Inferior parietal cortex (tissue), 1 donor: ENCODE results near the gene SCAMP1.
A peak's percentile ranks its signal among the peaks of the same experiment; 100 is the strongest.
"Not testable (repeated sequence)": the region's sequence is repeated elsewhere in the genome, so short reads cannot be mapped to it uniquely, and the experiment has no call there.

Experiments
- DNase-seq: peaks from one replicate; pipeline ENCODE4 v3.0.0-alpha.2; 2016; ENCODE audit errors: extremely low spot score

SCAMP1 gene

GRCh38 chr5:78359831-78360673 is at the start of gene SCAMP1:
SCAMP1 (plus strand) TSS chr5:78360617; CDS start chr5:78360672, 55 bp downstream.
- peak; percentile 92 for DNase-seq

- DNase-seq, result no peak
Measured at GRCh38 chr5:78317515-78317914, 42.9 kb upstream of the SCAMP1 start.

GRCh38 chr5:78318337-78318736 is 42.1 kb upstream of the SCAMP1 start:
- DNase-seq, result no peak

- DNase-seq, result peak; percentile 42
Measured at GRCh38 chr5:78320401-78320800, 40.0 kb upstream of the SCAMP1 start.

GRCh38 chr5:78323241-78323640 is 37.2 kb upstream of the SCAMP1 start:
- DNase-seq, result no peak

- no peak for DNase-seq
Measured at GRCh38 chr5:78326930-78327329, 33.5 kb upstream of the SCAMP1 start.

GRCh38 chr5:78327761-78328510 is 32.5 kb upstream of the SCAMP1 start:
- no peak for DNase-seq

- DNase-seq, result no peak
Measured at GRCh38 chr5:78328585-78329173, 31.7 kb upstream of the SCAMP1 start.

GRCh38 chr5:78331523-78332080 is 28.8 kb upstream of the SCAMP1 start:
- no peak for DNase-seq

GRCh38 chr5:78334811-78335210 is 25.6 kb upstream of the SCAMP1 start:
- no peak for DNase-seq

- DNase-seq, result no peak
Measured at GRCh38 chr5:78335976-78336375, 24.4 kb upstream of the SCAMP1 start.

GRCh38 chr5:78336698-78337097 is 23.7 kb upstream of the SCAMP1 start:
- DNase-seq, result no peak

GRCh38 chr5:78339617-78340436 is 20.6 kb upstream of the SCAMP1 start:
- no peak for DNase-seq

- DNase-seq, result no peak
Measured at GRCh38 chr5:78341440-78341839, 19.0 kb upstream of the SCAMP1 start.

- no peak for DNase-seq
Measured at GRCh38 chr5:78345485-78345884, 14.9 kb upstream of the SCAMP1 start.

- no peak for DNase-seq
Measured at GRCh38 chr5:78353520-78353919, 6.9 kb upstream of the SCAMP1 start.

GRCh38 chr5:78354066-78354670 is 6.2 kb upstream of the SCAMP1 start:
- DNase-seq, result no peak

- DNase-seq, result no peak
Measured at GRCh38 chr5:78355561-78355960, 4.9 kb upstream of the SCAMP1 start.

GRCh38 chr5:78359455-78359830 is 974 bp upstream of the SCAMP1 start:
- DNase-seq, result not testable (repeated sequence)

- no peak for DNase-seq
Measured at GRCh38 chr5:78360674-78360923, 182 bp downstream of the SCAMP1 start.

- DNase-seq, result peak; percentile 40
Measured at GRCh38 chr5:78360924-78361630, 660 bp downstream of the SCAMP1 start.
